ENCODE measurements around the gene THUMPD3.

The THUMPD3 gene

GRCh38 chr3:9412293-9412692, 49.4 kb downstream of the THUMPD3 start:
- TF ChIP-seq CTCF (IDR thresholded peaks at IDR 0.05; ENCODE audit: insufficient read depth, low read length, missing control alignments) = no peak
- CTCF ChIA-PET = interaction anchor here (1.4 kb wide), 1 partner anchor 50 kb away, joined by 3 read pairs; no protein-coding TSS in a partner anchor
- no peak overlapping the region for H3K4me3 ChIP-seq (ENCODE audit: low read depth, low read length)
- POLR2A ChIA-PET = no interaction called here
- no peak for DNase-seq (ENCODE audit: low read depth, low spot score)

DNA sequence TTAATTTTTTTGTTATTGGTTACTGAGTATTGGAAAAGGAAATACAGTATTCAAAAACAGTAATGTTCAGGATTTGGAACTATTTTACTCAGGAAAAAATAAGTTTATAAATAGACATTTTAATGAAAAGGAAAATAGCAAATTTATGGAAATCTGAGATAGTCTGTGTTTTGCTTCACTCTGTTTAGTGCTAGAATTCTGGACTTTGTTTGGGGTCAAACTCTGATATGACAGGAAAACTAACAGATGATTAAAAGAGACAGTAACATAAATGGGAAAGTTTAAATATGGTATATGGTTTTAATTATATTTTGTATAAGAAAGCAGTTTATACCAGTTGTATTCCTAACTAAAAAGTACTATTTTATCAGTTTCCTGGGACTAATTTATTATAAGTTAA, 52.0 kb downstream of the THUMPD3 start:
- no peak for DNase-seq (ENCODE audit: low read depth, low spot score)
- H3K4me3 ChIP-seq (ENCODE audit: low read depth, low read length) = no peak overlapping the region
- TF ChIP-seq CTCF (IDR thresholded peaks at IDR 0.05; ENCODE audit: insufficient read depth, low read length, missing control alignments) = no peak
- ChIA-PET POLR2A (interaction anchor here (0.7 to 2.6 kb wide), 2 partner anchors 13 to 18 kb away, joined by 4 to 11 read pairs; partner anchors contain the start of gene SETD5), CTCF (interaction anchor here (1.9 kb wide), 1 partner anchor 12 kb away, joined by 8 read pairs; no protein-coding TSS in a partner anchor)

DNA sequence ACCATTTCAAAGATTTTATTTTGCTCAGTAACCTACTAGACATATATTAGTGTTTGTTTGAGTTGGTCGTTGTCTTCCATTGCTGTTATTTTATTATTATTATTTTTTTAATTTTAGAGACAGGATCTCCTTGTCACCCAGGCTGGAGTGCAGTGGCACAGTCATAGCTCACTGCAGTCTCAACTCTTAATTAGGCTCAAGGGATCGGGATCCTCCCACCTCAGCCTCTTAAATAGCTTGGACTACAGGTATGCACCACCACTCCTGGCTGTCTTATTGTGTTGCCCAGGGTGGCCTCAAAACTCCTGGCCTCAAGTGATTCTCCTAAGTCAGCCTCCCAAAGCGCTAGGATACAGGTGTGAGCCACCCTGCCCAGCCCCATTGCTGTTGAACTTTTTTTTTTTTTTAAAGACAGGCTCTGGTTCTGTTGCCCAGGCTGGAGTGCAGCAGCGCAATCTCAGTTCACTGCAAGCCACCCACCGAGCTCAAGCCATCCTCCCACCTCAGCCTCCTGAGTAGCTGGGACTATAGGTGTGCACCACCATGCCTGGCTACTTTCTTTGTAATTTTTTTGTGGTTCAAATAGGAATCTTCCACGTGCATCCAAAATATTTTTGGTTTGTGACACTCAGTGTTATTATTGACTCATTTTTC, 52.8 kb downstream of the THUMPD3 start:
- DNase-seq (ENCODE audit: low read depth, low spot score) = no peak
- ChIA-PET POLR2A (interaction anchor here (0.7 to 2.6 kb wide), 3 partner anchors 14 to 19 kb away, joined by 4 to 11 read pairs (median 4); partner anchors contain the start of gene SETD5), CTCF (interaction anchor here (0.9 to 1.9 kb wide), 3 partner anchors 13 to 62 kb away, joined by 3 to 8 read pairs (median 5); no protein-coding TSS in a partner anchor)
- TF ChIP-seq CTCF (IDR thresholded peaks at IDR 0.05; ENCODE audit: insufficient read depth, low read length, missing control alignments) = no peak
- no peak overlapping the region for H3K4me3 ChIP-seq (ENCODE audit: low read depth, low read length)

GRCh38 chr3:9416139-9416780, 53.4 kb downstream of the THUMPD3 start:
- no peak for TF ChIP-seq CTCF (IDR thresholded peaks at IDR 0.05; ENCODE audit: insufficient read depth, low read length, missing control alignments)
- CTCF ChIA-PET = interaction anchor here (0.9 to 1.9 kb wide), 3 partner anchors 13 to 63 kb away, joined by 3 to 8 read pairs (median 5); no protein-coding TSS in a partner anchor
- POLR2A ChIA-PET = interaction anchor here (0.9 to 2.6 kb wide), 2 partner anchors 16 to 19 kb away, joined by 4 to 11 read pairs; partner anchors contain the start of gene SETD5

DNA sequence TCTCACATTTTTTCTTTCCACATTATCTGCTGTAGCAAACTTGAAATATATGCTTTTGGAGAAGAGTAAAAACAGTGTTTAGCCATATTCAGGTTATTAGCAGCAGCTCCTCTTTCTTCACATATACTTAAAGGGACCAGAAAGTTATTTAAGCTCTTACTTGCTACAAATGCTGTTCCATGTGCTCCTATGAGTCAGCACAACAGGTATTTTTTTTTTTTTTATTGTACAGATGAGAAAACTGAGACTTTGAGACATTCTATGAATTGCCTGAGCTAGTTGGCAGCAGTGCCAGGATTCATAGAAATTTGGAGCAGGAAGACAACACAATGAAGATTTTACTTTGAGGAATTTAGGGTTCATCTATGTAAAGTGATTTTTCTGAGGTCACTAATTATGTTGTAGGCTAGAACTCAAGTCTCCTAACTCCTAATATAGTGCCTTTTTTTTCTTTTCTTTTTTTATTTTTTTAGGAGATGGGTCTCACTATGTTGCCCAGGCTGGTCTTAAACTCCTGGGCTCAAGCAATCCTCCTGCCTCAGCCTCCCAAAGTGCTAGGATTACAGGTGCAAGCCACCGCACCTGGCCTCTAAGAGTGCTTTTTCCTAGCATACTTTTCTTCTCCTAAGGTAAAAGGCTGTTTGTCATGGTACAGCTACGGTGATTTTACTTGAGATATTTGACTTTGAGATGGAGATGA, 58.1 kb downstream of the THUMPD3 start:
- CTCF ChIA-PET = interaction anchor here (0.7 to 2.6 kb wide), 3 partner anchors 23 to 68 kb away, joined by 3 to 7 read pairs (median 7); partner anchors contain the start of gene SETD5
- TF ChIP-seq CTCF (IDR thresholded peaks at IDR 0.05; ENCODE audit: insufficient read depth, low read length, missing control alignments) = no peak
- no peak for DNase-seq (ENCODE audit: low read depth, low spot score)
- POLR2A ChIA-PET = interaction anchor here (0.6 to 2.7 kb wide), 3 partner anchors 19 to 249 kb away, joined by 3 to 17 read pairs (median 3); partner anchors contain the start of gene SETD5
- no peak overlapping the region for H3K4me3 ChIP-seq (ENCODE audit: low read depth, low read length)

More at GRCh38 chr3:9416139-9416780, 53.4 kb downstream of the THUMPD3 start:
- no peak overlapping the region for H3K4me3 ChIP-seq (ENCODE audit: low read depth, low read length)
- no peak for DNase-seq (ENCODE audit: low read depth, low spot score)

All from AG04449 (cell line).